ENCODE results near the gene STPG3. TPM values are rescaled to one million over a fixed set of nuclear protein-coding genes. Genes with fewer than 3 reads are reported as not detected.

STPG3 gene
- total RNA-seq, 1 donor from 2014 or later: not detected

DNA sequence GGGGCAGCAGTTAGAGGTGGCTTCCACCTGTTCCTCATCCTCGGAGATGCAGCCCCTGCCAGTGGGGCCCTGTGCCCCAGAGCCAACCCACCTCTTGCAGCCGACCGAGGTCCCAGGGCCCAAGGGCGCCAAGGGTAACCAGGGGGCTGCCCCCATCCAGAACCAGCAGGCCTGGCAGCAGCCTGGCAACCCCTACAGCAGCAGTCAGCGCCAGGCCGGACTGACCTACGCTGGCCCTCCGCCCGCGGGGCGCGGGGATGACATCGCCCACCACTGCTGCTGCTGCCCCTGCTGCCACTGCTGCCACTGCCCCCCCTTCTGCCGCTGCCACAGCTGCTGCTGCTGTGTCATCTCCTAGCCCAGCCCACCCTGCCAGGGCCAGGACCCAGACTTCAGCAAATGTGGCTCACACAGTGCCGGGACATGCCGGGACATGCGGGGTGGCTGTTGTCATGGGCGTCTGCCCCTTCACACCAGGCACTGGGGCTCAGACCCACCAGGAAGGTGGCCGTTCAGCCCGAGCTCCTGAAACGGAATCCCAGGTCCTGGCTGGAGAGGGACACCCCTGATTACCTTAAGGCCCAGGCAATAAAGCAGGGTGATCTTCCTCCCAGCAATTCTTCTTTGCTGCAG lies 25.3 kb upstream of the STPG3 start:
- H3K9me3 Mint-ChIP-seq (ENCODE audit: unreplicated experiment): no peaks in the 10 kb centered on the region
- DNase-seq (ENCODE audit: low spot score): no peak
- H3K4me3 Mint-ChIP-seq (ENCODE audit: unreplicated experiment): no peak overlapping the region
- no peak overlapping the region for H3K27ac Mint-ChIP-seq (ENCODE audit: unreplicated experiment)
- TF ChIP-seq, protein P1, sequence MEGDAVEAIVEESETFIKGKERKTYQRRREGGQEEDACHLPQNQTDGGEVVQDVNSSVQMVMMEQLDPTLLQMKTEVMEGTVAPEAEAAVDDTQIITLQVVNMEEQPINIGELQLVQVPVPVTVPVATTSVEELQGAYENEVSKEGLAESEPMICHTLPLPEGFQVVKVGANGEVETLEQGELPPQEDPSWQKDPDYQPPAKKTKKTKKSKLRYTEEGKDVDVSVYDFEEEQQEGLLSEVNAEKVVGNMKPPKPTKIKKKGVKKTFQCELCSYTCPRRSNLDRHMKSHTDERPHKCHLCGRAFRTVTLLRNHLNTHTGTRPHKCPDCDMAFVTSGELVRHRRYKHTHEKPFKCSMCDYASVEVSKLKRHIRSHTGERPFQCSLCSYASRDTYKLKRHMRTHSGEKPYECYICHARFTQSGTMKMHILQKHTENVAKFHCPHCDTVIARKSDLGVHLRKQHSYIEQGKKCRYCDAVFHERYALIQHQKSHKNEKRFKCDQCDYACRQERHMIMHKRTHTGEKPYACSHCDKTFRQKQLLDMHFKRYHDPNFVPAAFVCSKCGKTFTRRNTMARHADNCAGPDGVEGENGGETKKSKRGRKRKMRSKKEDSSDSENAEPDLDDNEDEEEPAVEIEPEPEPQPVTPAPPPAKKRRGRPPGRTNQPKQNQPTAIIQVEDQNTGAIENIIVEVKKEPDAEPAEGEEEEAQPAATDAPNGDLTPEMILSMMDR (IDR thresholded peaks at IDR 0.05; ENCODE audit: unreplicated experiment): no peak
- H3K4me1 Mint-ChIP-seq (ENCODE audit: unreplicated experiment): no peaks in the 10 kb centered on the region
- H3K36me3 Mint-ChIP-seq (ENCODE audit: low read depth, unreplicated experiment): no peaks in the 10 kb centered on the region
- H3K27me3 Mint-ChIP-seq (ENCODE audit: unreplicated experiment): peaks cover 9% of the 10 kb centered on the region

- no peak for DNase-seq (ENCODE audit: low spot score)
- Mint-ChIP-seq H3K27ac (ENCODE audit: unreplicated experiment) (no peak overlapping the region), H3K27me3 (ENCODE audit: unreplicated experiment) (peaks cover 7% of the 10 kb centered on the region), H3K36me3 (ENCODE audit: low read depth, unreplicated experiment) (no peaks in the 10 kb centered on the region), H3K4me3 (ENCODE audit: unreplicated experiment) (no peak overlapping the region), H3K4me1 (ENCODE audit: unreplicated experiment) (no peaks in the 10 kb centered on the region), H3K9me3 (ENCODE audit: unreplicated experiment) (no peaks in the 10 kb centered on the region)
- TF ChIP-seq, protein P1 (IDR thresholded peaks at IDR 0.05; ENCODE audit: unreplicated experiment): no peak
These were observed 24.6 kb upstream of the STPG3 start for GRCh38 chr9:137226338-137227053.

- DNase-seq (ENCODE audit: low spot score): peak; percentile 84
- Mint-ChIP-seq H3K27me3 (ENCODE audit: unreplicated experiment) (peaks cover 7% of the 10 kb centered on the region), H3K27ac (ENCODE audit: unreplicated experiment) (no peak within 1 kb of the TSS), H3K4me3 (ENCODE audit: unreplicated experiment) (no peak within 1 kb of the TSS), H3K9me3 (ENCODE audit: unreplicated experiment) (no peaks in the 10 kb centered on the region), H3K4me1 (ENCODE audit: unreplicated experiment) (no peaks in the 10 kb centered on the region), H3K36me3 (ENCODE audit: low read depth, unreplicated experiment) (no peaks in the 10 kb centered on the region)
- TF ChIP-seq, protein P1 (IDR thresholded peaks at IDR 0.05; ENCODE audit: unreplicated experiment): peak; percentile 81
These were observed 23.8 kb upstream of the STPG3 start, which contains the start of gene RNF224 for GRCh38 chr9:137227054-137227852. Gene RNF224 (plus strand): TSS chr9:137227502. CDS start chr9:137228336, 834 bp downstream.

GRCh38 chr9:137227853-137228505 lies 23.1 kb upstream of the STPG3 start:
- DNase-seq (ENCODE audit: low spot score): no peak
- Mint-ChIP-seq H3K27ac (ENCODE audit: unreplicated experiment) (no peak overlapping the region), H3K4me3 (ENCODE audit: unreplicated experiment) (no peak overlapping the region), H3K36me3 (ENCODE audit: low read depth, unreplicated experiment) (no peaks in the 10 kb centered on the region), H3K4me1 (ENCODE audit: unreplicated experiment) (no peaks in the 10 kb centered on the region), H3K9me3 (ENCODE audit: unreplicated experiment) (no peaks in the 10 kb centered on the region), H3K27me3 (ENCODE audit: unreplicated experiment) (peaks cover 7% of the 10 kb centered on the region)
- TF ChIP-seq, protein P1 (IDR thresholded peaks at IDR 0.05; ENCODE audit: unreplicated experiment): no peak

Measured in endothelial cell (in vitro differentiated cells).